Activated naive CD4-positive, alpha-beta T cell treated with anti-CD3 and anti-CD28 coated beads, Interleukin-2, amount 10 ng/mL, durations not matched to agents 7 days and 5 days (primary cell): ENCODE measurements around the gene CABP2.

Source experiments
- CTCF ChIA-PET: fragments of 350-600 bp; sonication (Branson Sonifier 250); formaldehyde crosslinking; loops from one replicate; lab custom pipeline; 2021; ENCODE audit warnings: antibody characterized with exemption; lab: Charles Lee
- DNase-seq: peaks from one replicate; pipeline ENCODE4 v3.0.0-alpha.2; 2020
- H3K27ac Mint-ChIP-seq: one replicate; pipeline ENCODE4 v1.8.0; 2021; ENCODE audit warnings: mild to moderate bottlenecking, moderate library complexity, mixed read lengths
- H3K27me3 Mint-ChIP-seq: one replicate; pipeline ENCODE4 v1.8.0; 2021; ENCODE audit warnings: mild to moderate bottlenecking, mixed read lengths
- H3K36me3 Mint-ChIP-seq: one replicate; pipeline ENCODE4 v1.8.0; 2021; ENCODE audit warnings: mixed read lengths
- H3K4me1 Mint-ChIP-seq: one replicate; pipeline ENCODE4 v1.8.0; 2021; ENCODE audit warnings: mixed read lengths
- H3K4me3 Mint-ChIP-seq: one replicate; pipeline ENCODE4 v1.8.0; 2021; ENCODE audit warnings: mild to moderate bottlenecking, moderate library complexity, mixed read lengths
- H3K9me3 Mint-ChIP-seq: one replicate; pipeline ENCODE4 v1.8.0; 2021; ENCODE audit warnings: mixed read lengths

The CABP2 gene

GRCh38 chr11:67507864-67508485 lies 15.3 kb downstream of the CABP2 start, which contains the start of gene CDK2AP2:
Gene CDK2AP2 (minus strand): TSS chr11:67508162. CDS start chr11:67508082, 80 bp downstream.
- H3K36me3 Mint-ChIP-seq: peaks cover 10% of the 10 kb centered on the region
- H3K4me1 Mint-ChIP-seq: peaks cover 43% of the 10 kb centered on the region
- CTCF ChIA-PET: interaction anchor here (0.7 to 1.2 kb wide), 4 partner anchors 17 to 121 kb away, joined by 3 to 5 read pairs (median 4); partner anchors contain the start of gene PPP1CA
- peak within 1 kb of the TSS; percentile 94 for H3K27ac Mint-ChIP-seq
- peaks cover 33% of the 10 kb centered on the region for H3K27me3 Mint-ChIP-seq
- DNase-seq: peak; percentile 99
- no peaks in the 10 kb centered on the region for H3K9me3 Mint-ChIP-seq
- H3K4me3 Mint-ChIP-seq: peak within 1 kb of the TSS; percentile 84

GRCh38 chr11:67507242-67507863 lies 15.9 kb downstream of the CABP2 start:
- peak overlapping the region; percentile 94 for H3K27ac Mint-ChIP-seq
- peak overlapping the region; percentile 84 for H3K4me3 Mint-ChIP-seq
- no peak for DNase-seq
- peaks cover 26% of the 10 kb centered on the region for H3K27me3 Mint-ChIP-seq
- H3K36me3 Mint-ChIP-seq: peaks cover 12% of the 10 kb centered on the region
- CTCF ChIA-PET: interaction anchor here (0.7 to 1.2 kb wide), 4 partner anchors 16 to 120 kb away, joined by 3 to 5 read pairs (median 4); partner anchors contain the start of gene PPP1CA
- peaks cover 45% of the 10 kb centered on the region for H3K4me1 Mint-ChIP-seq
- no peaks in the 10 kb centered on the region for H3K9me3 Mint-ChIP-seq

- Mint-ChIP-seq H3K36me3 (peaks cover 16% of the 10 kb centered on the region), H3K27ac (peak overlapping the region; percentile 96), H3K4me3 (peak overlapping the region; percentile 84), H3K27me3 (peaks cover 22% of the 10 kb centered on the region), H3K9me3 (no peaks in the 10 kb centered on the region), H3K4me1 (peaks cover 47% of the 10 kb centered on the region)
- no peak for DNase-seq
- CTCF ChIA-PET: interaction anchor here (0.7 to 1.8 kb wide), 8 partner anchors 16 to 161 kb away, joined by 3 to 8 read pairs (median 4); partner anchors contain the start of gene PPP1CA
These were observed 16.7 kb downstream of the CABP2 start for GRCh38 chr11:67506426-67507051.

- Mint-ChIP-seq H3K27me3 (peaks cover 14% of the 10 kb centered on the region), H3K4me1 (peaks cover 54% of the 10 kb centered on the region), H3K27ac (peak overlapping the region; percentile 96), H3K36me3 (peaks cover 23% of the 10 kb centered on the region), H3K9me3 (no peaks in the 10 kb centered on the region), H3K4me3 (peak overlapping the region; percentile 84)
- CTCF ChIA-PET: interaction anchor here (0.7 to 1.8 kb wide), 12 partner anchors 15 to 160 kb away, joined by 3 to 14 read pairs (median 4); partner anchors contain the start of gene PPP1CA
- DNase-seq: peak; percentile 92
These were observed 17.4 kb downstream of the CABP2 start for GRCh38 chr11:67505605-67506396.

GRCh38 chr11:67504950-67505581 lies 18.2 kb downstream of the CABP2 start, which contains the start of gene PITPNM1:
Gene PITPNM1 (minus strand): TSS chr11:67505363. CDS start chr11:67504180, 1,183 bp downstream.
- DNase-seq: peak; percentile 83
- H3K4me3 Mint-ChIP-seq: peak within 1 kb of the TSS; percentile 92
- H3K27me3 Mint-ChIP-seq: peaks cover 10% of the 10 kb centered on the region
- H3K27ac Mint-ChIP-seq: peak within 1 kb of the TSS; percentile 96
- peaks cover 30% of the 10 kb centered on the region for H3K36me3 Mint-ChIP-seq
- peaks cover 59% of the 10 kb centered on the region for H3K4me1 Mint-ChIP-seq
- H3K9me3 Mint-ChIP-seq: no peaks in the 10 kb centered on the region
- CTCF ChIA-PET: interaction anchor here (1.0 to 1.8 kb wide), 9 partner anchors 14 to 159 kb away, joined by 3 to 14 read pairs (median 4); partner anchors contain the start of gene PPP1CA

- peak; percentile 64 for DNase-seq
- H3K4me1 Mint-ChIP-seq: peaks cover 56% of the 10 kb centered on the region
- CTCF ChIA-PET: interaction anchor here (1.4 to 1.6 kb wide), 2 partner anchors 103 to 112 kb away, joined by 4 to 14 read pairs; partner anchors contain the start of gene PPP1CA
- H3K4me3 Mint-ChIP-seq: peak overlapping the region; percentile 92
- peaks cover 4% of the 10 kb centered on the region for H3K27me3 Mint-ChIP-seq
- H3K36me3 Mint-ChIP-seq: peaks cover 32% of the 10 kb centered on the region
- no peaks in the 10 kb centered on the region for H3K9me3 Mint-ChIP-seq
- peak overlapping the region; percentile 86 for H3K27ac Mint-ChIP-seq
These were observed 19.0 kb downstream of the CABP2 start for GRCh38 chr11:67504005-67504949.

GRCh38 chr11:67503119-67504004 lies 19.9 kb downstream of the CABP2 start:
- Mint-ChIP-seq H3K4me1 (peaks cover 47% of the 10 kb centered on the region), H3K9me3 (no peaks in the 10 kb centered on the region), H3K4me3 (peak overlapping the region; percentile 68), H3K27me3 (no peaks in the 10 kb centered on the region), H3K36me3 (peaks cover 34% of the 10 kb centered on the region), H3K27ac (no peak overlapping the region)
- DNase-seq: no peak
- CTCF ChIA-PET: no interaction called here

GRCh38 chr11:67502328-67502979 lies 20.8 kb downstream of the CABP2 start:
- CTCF ChIA-PET: no interaction called here
- H3K9me3 Mint-ChIP-seq: no peaks in the 10 kb centered on the region
- H3K36me3 Mint-ChIP-seq: peaks cover 34% of the 10 kb centered on the region
- no peak for DNase-seq
- H3K27ac Mint-ChIP-seq: no peak overlapping the region
- H3K4me1 Mint-ChIP-seq: peaks cover 47% of the 10 kb centered on the region
- H3K4me3 Mint-ChIP-seq: peak overlapping the region; percentile 53
- H3K27me3 Mint-ChIP-seq: no peaks in the 10 kb centered on the region

GRCh38 chr11:67501854-67502253 lies 21.4 kb downstream of the CABP2 start:
- CTCF ChIA-PET: no interaction called here
- H3K36me3 Mint-ChIP-seq: peaks cover 30% of the 10 kb centered on the region
- H3K27me3 Mint-ChIP-seq: no peaks in the 10 kb centered on the region
- H3K4me1 Mint-ChIP-seq: peaks cover 41% of the 10 kb centered on the region
- H3K9me3 Mint-ChIP-seq: no peaks in the 10 kb centered on the region
- no peak overlapping the region for H3K27ac Mint-ChIP-seq
- H3K4me3 Mint-ChIP-seq: no peak overlapping the region
- DNase-seq: no peak

- Mint-ChIP-seq H3K27ac (peak overlapping the region; percentile 13), H3K27me3 (no peaks in the 10 kb centered on the region), H3K9me3 (no peaks in the 10 kb centered on the region), H3K4me3 (no peak overlapping the region), H3K36me3 (peaks cover 27% of the 10 kb centered on the region), H3K4me1 (peaks cover 34% of the 10 kb centered on the region)
- CTCF ChIA-PET: no interaction called here
- no peak for DNase-seq
These were observed 22.2 kb downstream of the CABP2 start for GRCh38 chr11:67500831-67501715.

- H3K4me1 Mint-ChIP-seq: peaks cover 27% of the 10 kb centered on the region
- no peak for DNase-seq
- no peaks in the 10 kb centered on the region for H3K27me3 Mint-ChIP-seq
- H3K27ac Mint-ChIP-seq: peak overlapping the region; percentile 13
- peaks cover 33% of the 10 kb centered on the region for H3K36me3 Mint-ChIP-seq
- no peaks in the 10 kb centered on the region for H3K9me3 Mint-ChIP-seq
- no peak overlapping the region for H3K4me3 Mint-ChIP-seq
- CTCF ChIA-PET: no interaction called here
These were observed 22.8 kb downstream of the CABP2 start for GRCh38 chr11:67500484-67500821.
